IMR-90 (cell line): ENCODE results near the gene THOC2. TPM values are rescaled to one million over a fixed set of nuclear protein-coding genes. Genes with fewer than 3 reads are reported as not detected.
"Not testable (repeated sequence)": the region's sequence is repeated elsewhere in the genome, so short reads cannot be mapped to it uniquely, and the experiment has no call there.

Experiments used
- ATAC-seq: fragments of 200-7000 bp; cut with Tn5 transposase; 2 replicates; pipeline ENCODE4 v1.9.1; 2020; ENCODE audit warnings: low read depth, mild to moderate bottlenecking, moderate library complexity
- BruUV-seq: library from RNA; stranded (reverse); fragments of 400-500 nt; replicated peaks from 2 replicates; lab custom pipeline; 2021; lab: Mats Ljungman, UMichigan
- CTCF ChIA-PET: fragments of 300-600 bp; formaldehyde crosslinking; extraction: SDS; loops from one replicate; lab custom pipeline; 2021; ENCODE audit warnings: antibody characterized with exemption; lab: Yijun Ruan, JAX
- POLR2A ChIA-PET: fragments of 300-600 bp; sonication (Branson Sonifier 250); formaldehyde crosslinking; loops from one replicate; lab custom pipeline; 2022; ENCODE audit warnings: antibody characterized with exemption; ENCODE audit not compliant: unreplicated experiment; lab: Charles Lee
- DNase-seq: peaks from one replicate; pipeline ENCODE4 v3.0.0; 2013
- H2AFZ ChIP-seq: replicated peaks from 2 replicates; pipeline ENCODE3; 2013; ENCODE audit warnings: low read length, mild to moderate bottlenecking; ENCODE audit not compliant: poor library complexity
- H2AK5ac ChIP-seq: 2 replicates; pipeline ENCODE4 v1.6.1; 2013; ENCODE audit warnings: low read depth, low read length, inconsistent platforms
- H2AK9ac ChIP-seq: replicated peaks from 2 replicates; pipeline ENCODE3; 2013; ENCODE audit warnings: mild to moderate bottlenecking, low read depth, low read length, moderate library complexity; ENCODE audit not compliant: poor library complexity
- H2BK120ac ChIP-seq: 2 replicates; pipeline ENCODE4 v1.6.1; 2013; ENCODE audit warnings: low read depth, low read length, inconsistent platforms
- H2BK15ac ChIP-seq: 3 replicates; pipeline ENCODE4 v1.6.1; 2013; ENCODE audit warnings: low read depth, low read length, inconsistent platforms
- H2BK20ac ChIP-seq: 2 replicates; pipeline ENCODE4 v1.6.1; 2013; ENCODE audit warnings: low read depth, mild to moderate bottlenecking, inconsistent platforms, low read length, moderate library complexity
- H2BK5ac ChIP-seq: 2 replicates; pipeline ENCODE4 v1.6.1; 2013; ENCODE audit warnings: mild to moderate bottlenecking, low read depth, low read length, inconsistent platforms; ENCODE audit not compliant: poor library complexity, severe bottlenecking
- H3K14ac ChIP-seq: replicated peaks from 2 replicates; pipeline ENCODE4 v1.6.1; 2013; ENCODE audit warnings: low read depth, low read length, inconsistent platforms
- H3K18ac ChIP-seq: 2 replicates; pipeline ENCODE4 v1.6.1; 2013; ENCODE audit warnings: low read depth, low read length, control low read depth
- H3K23ac ChIP-seq: 2 replicates; pipeline ENCODE4 v1.6.1; 2013; ENCODE audit warnings: low read depth, low read length, inconsistent platforms
- H3K27ac ChIP-seq: 2 replicates; pipeline ENCODE4 v1.5.1; 2013; ENCODE audit warnings: mild to moderate bottlenecking, control low read depth, low read length; ENCODE audit not compliant: insufficient read depth
- H3K27me3 ChIP-seq: 2 replicates; pipeline ENCODE4 v1.6.1; 2013; ENCODE audit warnings: low read length; ENCODE audit not compliant: control insufficient read depth, insufficient read depth
- H3K36me3 ChIP-seq: 2 replicates; pipeline ENCODE4 v1.6.1; 2013; ENCODE audit warnings: low read length, mixed read lengths; ENCODE audit not compliant: control insufficient read depth, insufficient read depth
- H3K4ac ChIP-seq: 2 replicates; pipeline ENCODE4 v1.6.1; 2013; ENCODE audit warnings: low read depth, low read length, inconsistent platforms
- H3K4me1 ChIP-seq: 2 replicates; pipeline ENCODE4 v1.6.1; 2013; ENCODE audit warnings: low read length, mixed read lengths; ENCODE audit not compliant: control insufficient read depth, insufficient read depth
- H3K4me2 ChIP-seq: 2 replicates; pipeline ENCODE4 v1.6.1; 2013; ENCODE audit warnings: low read depth, mild to moderate bottlenecking, control low read depth, low read length, moderate library complexity
- H3K4me3 ChIP-seq: 2 replicates; pipeline ENCODE4 v1.5.1; 2013; ENCODE audit warnings: low read depth, mild to moderate bottlenecking, control low read depth, low read length, moderate library complexity; ENCODE audit not compliant: insufficient read depth
- H3K56ac ChIP-seq: 2 replicates; pipeline ENCODE4 v1.6.1; 2013; ENCODE audit warnings: low read length, inconsistent platforms; ENCODE audit not compliant: insufficient read depth; ENCODE audit errors: extremely low read depth
- H3K79me1 ChIP-seq, 2 experiments: 2 replicates each; pipeline ENCODE4 v1.6.1; 2013; ENCODE audit warnings: low read length in 2 of 2, inconsistent platforms in 1 of 2, low read depth in 1 of 2
- H3K9ac ChIP-seq: 2 replicates; pipeline ENCODE4 v1.6.1; 2013; ENCODE audit warnings: low read depth, low read length, control low read depth
- H3K9me1 ChIP-seq: 2 replicates; pipeline ENCODE4 v1.6.1; 2013; ENCODE audit warnings: low read length, inconsistent platforms; ENCODE audit not compliant: insufficient read depth
- H3K9me3 ChIP-seq: 2 replicates; pipeline ENCODE4 v1.6.1; 2013; ENCODE audit warnings: low read length; ENCODE audit not compliant: control insufficient read depth, insufficient read depth
- H4K20me1 ChIP-seq: 2 replicates; pipeline ENCODE4 v1.6.1; 2013; ENCODE audit warnings: low read length, inconsistent platforms; ENCODE audit not compliant: insufficient read depth
- H4K5ac ChIP-seq: 2 replicates; pipeline ENCODE4 v1.6.1; 2013; ENCODE audit warnings: mild to moderate bottlenecking, low read depth, low read length, control low read depth
- H4K8ac ChIP-seq, 2 experiments: 2 replicates each; pipeline ENCODE4 v1.6.1; 2013; ENCODE audit warnings: low read depth in 2 of 2, low read length in 2 of 2, control low read depth in 1 of 2, inconsistent platforms in 1 of 2
- H4K91ac ChIP-seq: 2 replicates; pipeline ENCODE4 v1.6.1; 2013; ENCODE audit warnings: low read depth, low read length, inconsistent platforms; ENCODE audit not compliant: insufficient read depth
- WGBS, 2 experiments: methylation state at CpG; one replicate each; pipeline versions ENCODE4 v1.1.5 to v1.1.7; 2013; ENCODE audit warnings: missing lambda C conversion rate in 2 of 2; ENCODE audit not compliant: insufficient read length in 1 of 2; ENCODE audit errors: extremely low coverage in 2 of 2; 5-methylcytosine and 5-hydroxymethylcytosine counted together
- dilution Hi-C: fragments of 300-500 bp; cut with HindIII; formaldehyde crosslinking; loops from one replicate; pipeline ENCODE4 v1.14.3; 2018; ENCODE audit warnings: low sequenced_read_pairs; ENCODE audit not compliant: unreplicated experiment
- in situ Hi-C: fragments of 300-500 bp; cut with MboI; formaldehyde crosslinking; loops from 3 replicates; pipeline ENCODE4 v1.14.3; 2019; ENCODE audit warnings: low sequenced_read_pairs, inconsistent platforms, mixed read lengths
- intact Hi-C: fragments of 100-400 bp; cut with micrococcal nuclease; formaldehyde crosslinking; loops from 2 replicates; pipeline ENCODE4 v1.10.0; 2022
- polyA plus RNA-seq, 3 experiments: library from polyadenylated mRNA; depleted of rRNA; stranded (reverse); fragments of >200 nt; gene quantifications; 2 replicates each; pipeline ENCODE4 v1.2.3, GENCODE V29; 2012; ENCODE audit warnings: low replicate concordance in 1 of 3
- total RNA-seq: library from RNA; depleted of rRNA; stranded (reverse); fragments of >200 nt; gene quantifications from 2 replicates; pipeline ENCODE4 v1.2.3, GENCODE V29; 2012

The THOC2 gene
- total and polyA plus RNA-seq, 2 of the 4 experiments (the other 2 are of a cell fraction), result 42.9 to 58.8 TPM

- H4K8ac ChIP-seq, H4K91ac ChIP-seq, H3K27me3 ChIP-seq, DNase-seq, H3K79me1 ChIP-seq, intact Hi-C loops, H2AFZ ChIP-seq, dilution Hi-C loops, H2BK20ac ChIP-seq, H2BK5ac ChIP-seq, H4K5ac ChIP-seq, in situ Hi-C loops, H3K9ac ChIP-seq, H3K4me2 ChIP-seq, CTCF ChIA-PET, H3K4ac ChIP-seq, H2BK15ac ChIP-seq, ATAC-seq, H2AK5ac ChIP-seq, H3K14ac ChIP-seq, H3K4me1 ChIP-seq, H3K23ac ChIP-seq, H3K27ac ChIP-seq, H2AK9ac ChIP-seq, H3K4me3 ChIP-seq, H3K9me3 ChIP-seq, H3K36me3 ChIP-seq, POLR2A ChIA-PET, H2BK120ac ChIP-seq, H3K9me1 ChIP-seq, H4K20me1 ChIP-seq, BruUV-seq, H3K18ac ChIP-seq, H3K56ac ChIP-seq: not testable (repeated sequence)
- no CpG with 5 or more reads among the region's 1 CpG for WGBS, 2 experiments
Measured at GRCh38 chrX:123757794-123758193, 24.9 kb upstream of the THOC2 start.
